Cerebellar cortex (tissue), 1 donor: ENCODE measurements around the gene COG6.

Experiments used
- DNase-seq: peaks from one replicate; pipeline ENCODE4 v3.0.0-alpha.2; 2015; ENCODE audit warnings: low spot score

COG6 gene

DNA sequence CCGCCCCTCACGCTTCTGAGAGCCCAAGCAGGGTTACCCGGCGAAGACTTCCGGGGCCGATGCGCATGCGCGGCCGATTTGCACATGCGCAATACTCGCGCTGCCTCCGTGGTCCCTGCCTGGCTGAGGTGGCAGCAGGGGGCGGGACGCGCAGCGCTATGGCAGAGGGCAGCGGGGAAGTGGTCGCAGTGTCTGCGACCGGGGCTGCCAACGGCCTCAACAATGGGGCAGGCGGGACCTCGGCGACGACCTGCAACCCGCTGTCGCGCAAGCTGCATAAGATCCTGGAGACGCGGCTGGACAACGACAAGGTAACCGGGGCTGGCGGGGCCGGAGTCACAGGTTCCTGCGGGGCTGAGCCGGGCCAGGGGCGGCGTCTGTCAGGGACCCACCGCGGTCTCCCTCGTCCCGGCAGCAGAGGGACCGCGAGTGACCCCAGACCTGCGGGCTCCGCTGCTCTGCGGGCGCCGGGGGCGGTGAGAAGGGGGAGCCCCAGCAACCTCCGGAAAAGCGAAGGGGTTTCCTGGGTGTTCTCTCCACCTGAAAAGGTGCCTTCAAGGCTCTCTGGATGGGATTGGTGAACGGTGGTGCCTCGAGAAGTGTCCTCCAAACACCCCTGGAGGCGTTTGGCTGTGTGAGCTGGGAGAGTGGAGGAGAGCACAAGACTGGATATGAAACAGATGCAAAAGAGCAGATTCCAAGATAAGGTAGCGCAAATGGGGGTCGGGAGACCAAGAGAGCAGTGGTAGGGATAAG lies at the start of gene COG6:
Gene COG6, plus strand, starts transcription at position 94 of the 756 bp plus-strand sequence. Its CDS starts 65 bp downstream, at position 159.
- peak; percentile 87 for DNase-seq

DNA sequence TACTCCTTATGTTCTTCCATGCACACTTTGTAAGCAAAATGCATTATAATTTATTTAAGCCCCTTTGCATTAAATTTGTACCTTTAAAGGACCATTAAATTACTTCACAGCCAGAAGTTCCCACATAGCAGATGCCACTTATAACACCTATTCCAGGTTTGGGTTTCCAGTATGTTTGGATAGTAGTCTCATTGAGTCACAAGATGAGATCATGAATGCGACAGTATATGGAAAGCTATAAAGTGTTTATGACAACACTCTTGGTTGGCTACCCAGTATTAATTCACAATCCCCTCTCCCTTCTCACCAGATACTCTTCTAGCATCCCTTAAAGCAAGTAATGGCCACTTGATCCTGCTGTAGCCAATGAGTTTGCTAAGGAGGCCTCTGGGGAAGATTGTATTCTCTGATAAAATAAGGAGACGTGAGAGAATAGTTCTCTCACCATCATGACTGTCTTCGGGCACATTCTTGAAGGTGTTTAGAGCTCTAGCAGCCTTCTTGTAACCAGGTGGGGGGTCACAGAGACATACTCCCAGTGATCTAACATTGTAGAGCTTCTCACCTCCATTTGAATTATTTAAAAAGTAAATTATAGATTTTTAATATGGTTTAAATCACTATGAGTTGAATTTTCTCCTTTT lies 49.7 kb upstream of the COG6 start:
- DNase-seq, result no peak

DNA sequence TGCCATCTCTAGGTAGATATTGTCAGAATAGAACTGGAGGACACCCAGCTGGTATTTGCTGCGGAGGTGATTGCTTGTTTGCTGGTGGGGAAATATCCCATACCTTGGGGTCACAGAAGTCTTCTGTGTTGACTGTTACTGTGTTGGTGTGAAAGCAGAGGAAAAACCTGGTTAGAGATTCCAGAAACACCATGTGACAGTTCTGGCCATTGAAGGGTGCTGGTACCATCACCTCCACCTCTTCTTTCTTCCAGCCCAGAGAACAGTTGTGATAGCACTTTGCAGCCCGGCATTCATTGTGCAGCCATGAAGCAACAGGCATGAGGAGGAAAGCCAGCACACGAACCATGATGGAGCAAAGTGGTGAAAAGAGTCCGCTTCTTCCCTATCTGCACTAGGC lies 47.6 kb upstream of the COG6 start:
- no peak for DNase-seq

DNA sequence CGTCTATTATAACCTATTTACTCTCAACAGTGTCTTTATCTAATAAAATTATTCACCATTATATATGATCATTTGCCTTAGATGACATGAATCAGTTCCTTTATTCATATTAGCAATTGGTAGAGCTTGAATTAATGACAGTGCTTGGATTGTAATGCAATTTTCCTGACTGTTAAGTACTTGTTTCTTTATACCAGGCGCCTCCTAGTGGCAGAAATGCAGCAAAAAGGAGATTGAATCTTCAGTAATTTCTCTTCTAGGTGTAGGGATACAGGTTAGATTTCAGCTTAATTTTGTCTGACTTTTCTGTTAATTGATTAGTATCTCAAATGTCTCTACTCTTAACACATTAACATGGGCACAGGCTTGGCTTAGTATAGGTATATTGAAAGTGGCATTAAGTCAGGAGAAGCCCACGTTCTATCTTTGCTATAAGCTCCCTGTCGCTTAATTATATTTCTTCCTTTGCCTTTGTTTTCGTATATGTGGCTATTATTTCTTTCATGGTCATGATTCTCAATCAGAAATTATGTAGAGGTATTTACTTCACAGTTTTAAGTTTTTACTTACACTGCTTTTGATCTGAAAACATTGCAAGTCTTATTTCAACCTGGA lies 43.3 kb upstream of the COG6 start:
- peak; percentile 91 for DNase-seq

DNA sequence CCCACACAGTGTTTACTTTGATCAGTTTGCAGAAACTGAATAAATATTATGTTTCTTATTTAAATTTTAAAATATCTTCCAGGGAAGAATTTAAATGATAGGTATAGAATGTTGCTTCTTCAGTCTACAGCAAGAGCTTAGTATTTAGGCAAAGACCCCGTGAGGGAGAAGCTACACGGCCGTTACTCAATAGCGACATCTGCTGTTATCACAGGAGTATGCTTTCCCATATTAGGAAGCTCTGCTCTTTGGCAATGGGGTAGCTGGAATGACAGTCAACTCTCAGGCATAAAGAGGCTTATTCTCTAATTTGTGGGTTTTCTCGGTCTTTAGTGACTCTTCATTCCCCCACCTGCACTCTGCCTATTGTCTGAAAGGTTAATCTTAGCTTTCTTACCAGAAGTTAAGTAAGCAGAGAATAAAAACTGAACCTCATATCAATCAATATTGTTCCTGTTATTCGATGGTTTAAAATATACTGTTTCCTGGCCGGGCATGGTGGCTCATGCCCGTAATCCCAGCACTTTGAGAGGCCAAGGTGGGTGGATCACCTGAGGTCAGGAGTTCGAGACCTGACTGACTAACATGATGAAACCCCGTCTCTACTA lies 39.3 kb upstream of the COG6 start:
- peak; percentile 88 for DNase-seq

DNA sequence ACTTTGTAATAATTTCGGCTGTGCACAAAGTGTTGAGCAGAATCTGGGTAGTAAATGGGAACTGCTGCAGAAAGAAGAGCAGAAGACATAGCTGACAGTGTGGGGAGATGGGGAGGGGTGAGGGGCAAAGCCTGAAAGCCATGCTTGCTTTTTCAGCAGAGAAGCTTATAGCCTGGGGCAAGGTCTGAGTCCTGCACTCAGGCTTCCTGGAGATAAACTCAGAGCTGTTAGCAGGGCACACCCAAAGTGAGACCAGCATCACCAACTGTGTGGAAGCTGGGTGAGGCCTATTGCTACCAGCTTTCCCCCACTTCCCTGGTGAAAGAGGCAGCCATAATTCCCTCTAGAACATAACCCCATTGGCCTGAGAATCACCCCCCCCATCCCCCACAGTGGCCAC lies 36.9 kb upstream of the COG6 start:
- DNase-seq, result no peak

DNA sequence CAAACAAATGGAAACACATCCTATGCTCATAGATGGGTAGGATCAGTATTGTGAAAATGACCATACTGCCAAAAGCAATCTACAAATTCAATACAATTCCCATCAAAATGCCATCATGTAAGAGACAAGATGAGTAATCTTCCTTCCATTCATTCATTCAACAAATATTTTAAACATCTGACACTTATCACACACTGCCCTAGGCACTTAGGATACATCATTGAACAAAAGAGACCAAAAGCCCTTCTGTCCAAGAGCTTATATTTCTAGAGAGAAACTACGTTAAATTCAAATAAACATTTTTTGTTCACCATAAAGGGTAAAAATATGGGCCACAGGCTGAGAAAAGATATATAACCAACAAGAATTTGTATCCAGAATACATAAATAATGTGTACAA lies 32.0 kb upstream of the COG6 start:
- no peak for DNase-seq

DNA sequence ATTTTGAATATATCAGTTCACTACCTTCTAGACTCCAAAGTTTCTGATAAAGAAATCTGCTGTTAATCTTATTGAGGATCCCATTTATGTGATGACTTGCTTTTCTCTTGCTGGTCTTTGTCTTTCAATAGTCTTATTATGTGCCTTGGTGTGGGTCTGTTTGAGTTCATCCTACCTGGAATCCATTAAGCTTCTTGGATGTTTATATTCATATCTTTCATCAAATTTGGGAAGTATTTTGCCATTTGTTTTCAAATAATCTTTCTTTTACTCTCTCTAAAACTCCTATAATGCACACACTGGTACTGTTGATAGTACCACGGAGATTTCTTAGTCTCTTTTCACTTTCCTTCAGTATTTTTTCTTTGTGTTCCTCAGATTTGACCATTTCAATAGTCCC lies 24.2 kb upstream of the COG6 start:
- no peak for DNase-seq

DNA sequence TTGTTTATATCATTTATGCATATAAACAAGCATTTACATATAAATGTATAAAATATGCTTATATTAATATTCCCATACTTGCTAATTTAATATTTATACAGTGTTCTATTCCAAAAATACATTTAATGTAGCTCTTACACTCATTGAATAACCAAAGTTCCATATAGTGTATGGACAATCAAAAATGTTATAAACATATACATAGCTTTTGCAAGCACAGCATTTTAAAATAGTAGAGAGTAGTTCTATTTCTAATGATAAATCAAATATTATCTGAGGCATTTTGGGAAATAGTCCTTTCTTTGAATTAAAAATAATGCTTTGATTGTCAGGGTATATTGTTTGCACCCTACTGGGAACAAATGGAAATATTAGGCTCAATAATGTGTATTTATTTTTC lies 22.5 kb upstream of the COG6 start:
- no peak for DNase-seq

DNA sequence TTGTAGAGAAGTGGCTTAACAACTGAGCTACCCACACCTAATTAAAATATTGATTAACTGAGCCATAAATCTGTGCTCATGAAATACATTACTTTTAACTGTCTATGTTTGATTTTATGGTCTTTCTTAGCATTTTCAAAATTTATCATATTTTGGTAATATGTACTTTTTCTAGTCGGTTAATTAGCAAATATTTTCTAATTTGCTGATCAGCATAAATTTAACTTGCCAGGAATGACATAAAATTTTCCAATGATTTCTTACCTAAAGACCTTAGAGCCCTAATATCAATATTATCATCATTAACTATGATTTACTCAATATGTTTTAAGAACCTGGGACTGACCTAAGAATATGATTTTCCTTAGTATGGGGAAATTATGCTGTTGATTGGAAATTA lies 19.9 kb upstream of the COG6 start:
- no peak for DNase-seq

DNA sequence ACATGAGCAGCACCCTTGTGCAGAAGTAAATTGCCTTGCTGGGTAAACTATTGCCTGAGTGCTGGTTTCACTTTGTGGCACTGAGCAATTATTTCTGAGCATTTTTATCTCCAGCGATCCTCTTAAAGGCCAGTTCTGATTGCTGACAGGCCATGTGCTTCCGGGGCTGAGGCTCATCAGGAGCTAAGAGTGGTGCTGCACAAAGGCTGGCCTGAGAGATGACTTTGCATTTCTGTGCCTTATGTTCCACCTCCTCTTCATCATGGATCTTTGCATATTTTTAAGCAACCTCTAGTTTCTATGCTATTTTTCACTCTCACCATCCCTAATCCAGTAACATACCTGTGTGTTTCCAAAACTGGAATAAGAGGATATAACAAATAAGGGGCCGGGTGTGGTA lies 17.6 kb upstream of the COG6 start:
- DNase-seq, result no peak

DNA sequence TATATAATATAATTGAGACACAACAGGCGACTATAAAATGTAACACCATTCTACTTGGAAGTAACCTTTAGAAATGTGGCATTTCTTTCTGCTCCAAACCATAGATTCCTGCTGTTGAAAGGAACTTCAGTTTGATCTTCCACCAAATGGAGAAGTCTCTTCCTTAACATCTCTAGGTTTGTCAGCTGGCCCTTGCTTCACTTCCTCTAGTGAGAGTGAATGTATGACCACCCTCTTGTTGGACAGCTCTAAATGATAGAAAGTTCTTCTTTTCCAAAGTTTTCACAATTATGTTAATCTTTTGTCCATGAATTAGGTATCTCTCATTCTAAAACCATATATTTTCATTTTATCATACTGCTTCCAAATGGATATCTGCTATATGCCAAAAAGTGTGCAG lies 13.8 kb upstream of the COG6 start:
- no peak for DNase-seq

DNA sequence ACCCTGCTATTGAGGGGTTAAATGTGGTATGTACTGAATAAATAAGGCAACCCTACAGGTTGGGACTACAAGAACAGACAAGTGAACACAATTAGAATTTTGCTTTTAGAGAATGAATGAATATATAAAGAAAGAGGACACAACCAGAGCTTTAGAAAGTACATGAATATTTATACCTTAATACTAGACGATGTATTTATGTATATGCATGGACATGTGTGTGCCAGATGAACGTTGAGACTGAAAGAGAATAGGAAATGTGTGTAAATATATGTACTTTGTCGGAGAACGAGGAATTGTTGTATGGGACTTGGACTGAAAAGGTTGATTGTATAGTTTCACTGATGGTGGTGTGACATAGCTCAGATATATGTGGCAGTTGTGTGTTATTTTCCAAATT lies 9.3 kb upstream of the COG6 start:
- no peak for DNase-seq

DNA sequence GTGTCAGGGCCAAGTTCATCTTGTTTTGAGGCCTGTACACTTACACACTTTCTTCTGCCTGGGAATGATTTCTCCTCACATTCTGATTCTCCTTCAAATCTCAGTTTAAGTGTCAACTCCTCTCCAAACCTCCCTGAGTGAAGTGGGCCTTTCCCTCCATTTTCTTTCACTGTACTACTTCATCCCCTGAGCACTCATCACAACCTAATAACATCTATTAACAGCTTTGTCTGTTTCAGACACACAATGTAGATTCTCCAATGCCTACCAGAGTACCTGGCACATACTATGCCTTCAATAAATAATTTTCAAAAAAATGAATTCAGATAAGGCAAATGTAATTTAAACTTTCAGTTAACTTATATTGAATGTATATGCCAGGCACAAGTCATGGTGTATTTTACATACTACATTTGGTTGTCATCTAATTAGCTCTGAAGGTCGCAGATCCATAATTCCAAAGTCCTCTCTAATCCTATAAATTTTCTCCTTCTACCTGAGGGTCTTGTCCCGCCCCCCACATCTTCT lies 357 bp upstream of the COG6 start:
- no peak for DNase-seq

DNA sequence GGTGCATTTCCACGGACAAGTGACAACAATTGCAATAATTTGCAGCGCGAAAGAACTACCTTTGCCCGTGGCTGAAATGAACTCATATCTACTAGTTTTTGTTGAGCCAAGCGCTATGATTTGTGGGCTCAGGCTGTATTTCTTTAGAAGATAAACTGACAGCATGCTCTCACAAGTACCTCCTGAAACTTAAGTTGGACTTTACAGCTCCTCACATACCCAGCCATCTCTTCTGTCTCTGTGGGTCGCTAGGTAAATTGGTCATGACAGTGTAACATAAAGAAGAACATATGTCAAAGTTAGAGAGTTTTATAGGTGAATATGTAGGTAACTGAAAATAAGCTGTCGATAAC lies 839 bp downstream of the COG6 start:
- DNase-seq, result no peak

DNA sequence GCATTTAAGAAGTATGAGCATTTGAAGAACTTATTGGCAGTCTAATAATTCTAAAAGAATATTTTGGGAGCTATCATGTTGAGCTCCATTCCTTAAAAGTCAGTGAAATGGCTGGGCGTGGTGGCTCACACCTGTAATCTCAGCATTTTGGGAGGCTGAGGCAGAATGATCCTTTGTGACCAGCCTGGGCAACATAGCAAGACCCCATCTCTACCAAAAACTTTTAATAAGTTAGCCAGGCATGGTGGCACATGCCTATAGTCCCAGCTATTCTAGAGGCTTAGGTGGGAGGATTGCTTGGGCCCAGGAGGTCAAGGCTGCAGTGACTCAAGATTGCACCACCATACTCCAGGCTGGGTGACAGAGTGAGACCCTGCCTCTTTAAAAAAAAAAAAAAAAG lies 8.0 kb downstream of the COG6 start:
- DNase-seq, result no peak

DNA sequence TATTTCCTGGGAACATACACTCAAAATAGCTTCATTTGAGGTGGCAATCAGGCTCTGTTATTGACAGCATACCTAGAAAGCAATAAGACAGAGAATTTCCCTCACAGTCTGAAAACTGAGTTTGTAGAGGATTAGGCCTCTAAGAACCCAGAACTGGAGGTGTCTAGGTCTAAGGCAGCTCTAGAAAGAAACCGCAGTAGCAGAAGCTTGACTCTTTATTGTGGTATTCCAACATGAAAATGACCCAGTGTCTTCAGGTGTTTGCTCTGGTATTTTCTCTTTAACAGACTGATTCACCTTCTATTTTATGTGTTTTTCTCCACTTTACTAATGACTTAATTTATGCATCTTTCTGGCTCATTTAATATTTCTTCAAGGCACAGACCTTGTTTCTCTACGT lies 8.5 kb downstream of the COG6 start:
- no peak for DNase-seq

DNA sequence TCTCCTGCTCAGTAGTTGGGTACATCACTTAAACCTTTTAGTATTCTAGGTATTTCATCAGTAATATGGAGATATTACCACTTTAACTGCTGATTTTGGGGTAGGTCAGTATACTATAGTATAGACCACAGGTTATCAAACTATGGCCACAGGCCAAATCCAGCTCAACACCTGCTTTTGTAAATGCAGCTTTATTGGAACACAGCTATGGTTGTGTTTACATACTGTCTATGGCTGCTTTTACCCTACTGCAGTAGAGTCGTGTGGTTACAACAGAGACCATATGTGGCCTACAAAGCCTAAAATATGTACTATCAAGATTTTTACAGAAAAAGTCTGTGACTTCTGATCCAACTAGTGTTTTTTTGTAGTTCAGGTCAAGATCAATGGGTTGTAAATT lies 10.3 kb downstream of the COG6 start:
- no peak for DNase-seq

DNA sequence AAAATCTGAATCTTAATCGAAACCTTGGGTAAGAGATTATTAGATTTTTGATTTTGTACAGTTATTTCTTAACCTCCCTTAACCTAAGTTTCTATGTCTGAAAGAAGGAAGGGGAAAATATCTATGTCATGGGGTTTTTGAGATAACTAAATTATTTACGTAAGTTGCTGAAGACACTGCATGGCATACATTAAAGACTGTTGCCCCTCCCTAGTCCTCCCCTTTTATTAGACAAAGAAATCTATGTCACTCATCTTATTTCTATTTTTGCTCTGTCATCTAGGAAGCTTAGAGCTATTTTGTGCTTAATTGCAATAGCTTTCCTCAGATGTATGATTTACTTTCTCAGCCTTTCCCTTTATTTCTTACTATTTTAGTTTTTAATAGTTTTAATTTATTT lies 15.0 kb downstream of the COG6 start:
- DNase-seq, result no peak

DNA sequence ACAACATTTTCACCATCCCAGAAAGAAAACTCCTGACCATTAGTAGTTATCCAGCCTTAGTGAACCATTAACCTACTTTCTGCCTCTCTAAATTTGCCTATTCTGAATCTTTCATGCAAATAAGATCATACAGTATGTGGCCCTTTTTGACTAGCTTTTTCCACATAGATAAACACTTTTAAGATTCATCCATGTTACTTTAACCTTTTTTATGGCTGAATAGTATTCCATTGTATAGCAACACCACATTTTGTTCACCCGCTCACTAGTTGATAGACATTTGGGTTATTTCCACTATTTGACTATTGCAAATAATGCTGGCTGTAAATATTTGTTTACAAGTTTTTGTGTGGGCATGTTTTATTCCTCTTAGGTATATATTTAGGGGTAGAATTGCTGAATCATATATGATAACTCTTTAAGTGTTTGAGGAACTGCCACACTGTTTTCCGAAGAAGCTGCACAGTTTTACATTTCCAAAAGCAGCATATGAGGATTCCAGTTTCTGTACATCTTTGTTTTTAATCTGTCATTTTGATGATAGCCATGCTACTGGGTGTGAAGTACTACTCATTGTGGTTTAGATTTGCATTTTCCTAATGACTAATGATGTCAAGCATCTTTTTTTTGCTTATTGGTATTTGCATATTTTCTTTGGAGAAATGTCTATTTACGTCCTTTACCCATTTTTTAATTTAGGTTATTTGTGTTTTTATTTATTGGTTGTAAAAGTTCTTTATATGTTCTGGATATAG lies 17.1 kb downstream of the COG6 start:
- no peak for DNase-seq

DNA sequence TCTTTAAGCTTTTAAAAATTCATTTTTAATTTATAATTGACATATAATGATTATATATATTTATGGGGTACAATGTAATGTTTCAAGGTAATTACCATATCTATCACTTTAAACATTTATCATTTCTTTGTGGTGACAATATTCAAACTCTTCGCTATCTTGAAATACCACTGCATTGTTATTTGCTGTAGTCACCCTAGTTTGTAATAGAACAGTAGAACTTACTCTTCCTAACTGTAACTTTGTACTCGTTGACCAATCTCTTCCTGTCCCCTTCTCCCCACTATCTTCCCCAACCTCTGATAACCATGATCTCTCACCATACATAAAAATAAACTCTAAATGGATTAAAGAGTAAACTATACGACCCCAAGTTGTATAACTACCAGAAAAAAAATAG lies 20.4 kb downstream of the COG6 start:
- DNase-seq, result no peak

DNA sequence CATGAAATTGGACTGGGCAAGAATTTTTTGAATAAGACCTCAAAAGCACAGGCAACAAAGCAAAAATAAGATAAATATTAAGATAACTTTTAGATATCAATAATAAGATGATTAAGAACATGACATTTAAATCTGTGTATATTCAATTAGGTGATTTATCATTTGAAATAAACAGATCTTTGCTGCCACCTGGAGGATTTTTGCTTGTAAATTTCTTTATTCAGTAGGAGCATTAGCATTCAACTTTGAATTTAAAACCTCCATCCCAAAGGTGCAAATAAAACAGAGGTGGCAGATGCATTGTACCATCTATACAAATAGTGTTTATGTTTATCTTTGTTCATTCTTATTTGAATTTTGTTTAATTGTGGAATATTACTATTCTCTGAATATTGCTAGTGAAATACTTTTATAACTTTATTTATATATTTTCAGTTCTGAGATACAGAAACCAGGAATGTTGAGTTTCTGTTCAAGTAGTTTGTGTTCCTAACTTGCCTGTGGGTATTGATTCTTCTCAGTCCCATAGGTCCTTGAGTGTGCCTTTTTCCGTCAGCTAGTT lies 20.9 kb downstream of the COG6 start:
- peak; percentile 73 for DNase-seq
